Kidney epithelial cell (primary cell): Measurements from ENCODE around the gene LARGE2. TPM values are rescaled to one million over a fixed set of nuclear protein-coding genes. Genes with fewer than 3 reads are reported as not detected.
A peak's percentile ranks its signal among the peaks of the same experiment; 100 is the strongest.
"Not testable (repeated sequence)": the region's sequence is repeated elsewhere in the genome, so short reads cannot be mapped to it uniquely, and the experiment has no call there.

Experiments used
- DNase-seq: peaks from one replicate; pipeline ENCODE4 v3.0.0-alpha.2; 2010; ENCODE audit warnings: low read depth
- H3K27me3 ChIP-seq: 2 replicates; pipeline ENCODE4 v1.6.0; 2011; ENCODE audit warnings: low read length; ENCODE audit not compliant: control insufficient read depth, insufficient read depth
- H3K36me3 ChIP-seq: 2 replicates; pipeline ENCODE4 v1.5.1; 2011; ENCODE audit warnings: low read length; ENCODE audit not compliant: control insufficient read depth, insufficient read depth
- H3K4me3 ChIP-seq: 2 replicates; pipeline ENCODE4 v1.5.1; 2011; ENCODE audit warnings: low read depth, mild to moderate bottlenecking, control low read depth, low read length
- CTCF ChIP-seq: IDR thresholded peaks from 2 replicates; pipeline ENCODE4 v1.5.1; 2011; ENCODE audit warnings: mild to moderate bottlenecking, moderate library complexity, low read length, control low read depth, inconsistent platforms; ENCODE audit not compliant: insufficient read depth, poor library complexity, severe bottlenecking
- total RNA-seq: library from RNA; depleted of rRNA; stranded (reverse); fragments of >200 nt; gene quantifications from 2 replicates; pipeline ENCODE4 v1.2.3, GENCODE V29; 2015

The LARGE2 gene
- total RNA-seq, 1 donor from 2014 or later, result 10.9 TPM

- Histone ChIP-seq H3K4me3 (peak overlapping the region; percentile 55), H3K27me3 (peaks cover 29% of the 10 kb centered on the region), H3K36me3 (no peaks in the 10 kb centered on the region)
- no peak for TF ChIP-seq CTCF
- peak; percentile 54 for DNase-seq
Measured at GRCh38 chr11:45899448-45900174, 22.8 kb upstream of the LARGE2 start.

- peak overlapping the region; percentile 55 for H3K4me3 ChIP-seq
- H3K27me3 ChIP-seq, result peaks cover 29% of the 10 kb centered on the region
- not testable (repeated sequence) for H3K36me3 ChIP-seq, DNase-seq
Measured at GRCh38 chr11:45900175-45900800, 22.2 kb upstream of the LARGE2 start.

GRCh38 chr11:45900916-45901617 lies 21.4 kb upstream of the LARGE2 start:
- no peak for TF ChIP-seq CTCF

GRCh38 chr11:45901626-45902025 lies 20.8 kb upstream of the LARGE2 start:
- DNase-seq, result no peak
- no peak for TF ChIP-seq CTCF
- Histone ChIP-seq H3K27me3 (peaks cover 18% of the 10 kb centered on the region), H3K4me3 (no peak overlapping the region), H3K36me3 (no peaks in the 10 kb centered on the region)

More at GRCh38 chr11:45900916-45901617, 21.4 kb upstream of the LARGE2 start:
- DNase-seq, result no peak
- Histone ChIP-seq H3K4me3 (peak overlapping the region; percentile 55), H3K36me3 (no peaks in the 10 kb centered on the region), H3K27me3 (peaks cover 24% of the 10 kb centered on the region)

- Histone ChIP-seq H3K36me3 (no peaks in the 10 kb centered on the region), H3K27me3 (peaks cover 8% of the 10 kb centered on the region), H3K4me3 (no peak overlapping the region)
- TF ChIP-seq CTCF, result no peak
- DNase-seq, result no peak
Measured at GRCh38 chr11:45902452-45903380, 19.7 kb upstream of the LARGE2 start.
